Uterus (tissue), 2 donors: Measurements from ENCODE around the gene KLK4.

Experiments used
- POLR2A ChIP-seq, 2 donors: fragments of 450-650 bp; IDR thresholded peaks; one replicate each; pipeline ENCODE4 v1.6.1; 2016; ENCODE audit warnings: antibody characterized with exemption in 2 of 2, mild to moderate bottlenecking in 1 of 2, moderate library complexity in 1 of 2
- TF ChIP-seq, protein P1 (sequence below), 4 experiments: fragments of 200-600 bp in 2 of 4; fragments of 450-650 bp in 2 of 4; sonication (generic) in 2 of 4; IDR thresholded peaks; one replicate each; pipeline ENCODE4 v1.5.1; 2016 to 2019; ENCODE audit warnings: antibody characterized with exemption in 4 of 4, mild to moderate bottlenecking in 2 of 4, moderate library complexity in 1 of 4

DNA sequence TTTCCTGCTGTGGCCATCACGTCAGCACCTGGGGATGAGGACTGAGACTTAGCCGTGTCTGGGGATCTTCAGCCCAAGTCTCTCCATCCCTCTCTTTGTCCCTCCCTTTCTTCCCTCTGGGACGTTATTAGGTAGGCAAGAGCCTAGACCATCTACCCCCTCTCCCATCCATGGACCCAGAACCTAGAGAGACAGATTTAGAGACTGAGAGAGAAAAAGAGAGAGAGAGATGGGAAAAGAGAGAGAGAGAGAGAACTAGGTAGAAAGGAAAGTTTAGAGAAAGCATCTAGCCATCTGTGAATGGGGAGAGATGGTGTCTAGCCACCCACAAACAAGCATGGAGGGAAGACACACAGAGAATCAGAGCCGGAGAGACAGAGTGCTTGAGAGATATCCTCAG is 473 bp downstream of the KLK4 start:
- no peak for TF ChIP-seq POLR2A (IDR thresholded peaks at IDR 0.05)
- TF ChIP-seq, protein P1, sequence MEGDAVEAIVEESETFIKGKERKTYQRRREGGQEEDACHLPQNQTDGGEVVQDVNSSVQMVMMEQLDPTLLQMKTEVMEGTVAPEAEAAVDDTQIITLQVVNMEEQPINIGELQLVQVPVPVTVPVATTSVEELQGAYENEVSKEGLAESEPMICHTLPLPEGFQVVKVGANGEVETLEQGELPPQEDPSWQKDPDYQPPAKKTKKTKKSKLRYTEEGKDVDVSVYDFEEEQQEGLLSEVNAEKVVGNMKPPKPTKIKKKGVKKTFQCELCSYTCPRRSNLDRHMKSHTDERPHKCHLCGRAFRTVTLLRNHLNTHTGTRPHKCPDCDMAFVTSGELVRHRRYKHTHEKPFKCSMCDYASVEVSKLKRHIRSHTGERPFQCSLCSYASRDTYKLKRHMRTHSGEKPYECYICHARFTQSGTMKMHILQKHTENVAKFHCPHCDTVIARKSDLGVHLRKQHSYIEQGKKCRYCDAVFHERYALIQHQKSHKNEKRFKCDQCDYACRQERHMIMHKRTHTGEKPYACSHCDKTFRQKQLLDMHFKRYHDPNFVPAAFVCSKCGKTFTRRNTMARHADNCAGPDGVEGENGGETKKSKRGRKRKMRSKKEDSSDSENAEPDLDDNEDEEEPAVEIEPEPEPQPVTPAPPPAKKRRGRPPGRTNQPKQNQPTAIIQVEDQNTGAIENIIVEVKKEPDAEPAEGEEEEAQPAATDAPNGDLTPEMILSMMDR (IDR thresholded peaks at IDR 0.05): no peak
